ENCODE data around the gene SNRNP25. TPM values are rescaled to one million over a fixed set of nuclear protein-coding genes. Genes with fewer than 3 reads are reported as not detected.
"Not testable (repeated sequence)": the region's sequence is repeated elsewhere in the genome, so short reads cannot be mapped to it uniquely, and the experiment has no call there.

Gene SNRNP25
- 77.5 and 83.1 TPM in 2 replicates for total RNA-seq

DNA sequence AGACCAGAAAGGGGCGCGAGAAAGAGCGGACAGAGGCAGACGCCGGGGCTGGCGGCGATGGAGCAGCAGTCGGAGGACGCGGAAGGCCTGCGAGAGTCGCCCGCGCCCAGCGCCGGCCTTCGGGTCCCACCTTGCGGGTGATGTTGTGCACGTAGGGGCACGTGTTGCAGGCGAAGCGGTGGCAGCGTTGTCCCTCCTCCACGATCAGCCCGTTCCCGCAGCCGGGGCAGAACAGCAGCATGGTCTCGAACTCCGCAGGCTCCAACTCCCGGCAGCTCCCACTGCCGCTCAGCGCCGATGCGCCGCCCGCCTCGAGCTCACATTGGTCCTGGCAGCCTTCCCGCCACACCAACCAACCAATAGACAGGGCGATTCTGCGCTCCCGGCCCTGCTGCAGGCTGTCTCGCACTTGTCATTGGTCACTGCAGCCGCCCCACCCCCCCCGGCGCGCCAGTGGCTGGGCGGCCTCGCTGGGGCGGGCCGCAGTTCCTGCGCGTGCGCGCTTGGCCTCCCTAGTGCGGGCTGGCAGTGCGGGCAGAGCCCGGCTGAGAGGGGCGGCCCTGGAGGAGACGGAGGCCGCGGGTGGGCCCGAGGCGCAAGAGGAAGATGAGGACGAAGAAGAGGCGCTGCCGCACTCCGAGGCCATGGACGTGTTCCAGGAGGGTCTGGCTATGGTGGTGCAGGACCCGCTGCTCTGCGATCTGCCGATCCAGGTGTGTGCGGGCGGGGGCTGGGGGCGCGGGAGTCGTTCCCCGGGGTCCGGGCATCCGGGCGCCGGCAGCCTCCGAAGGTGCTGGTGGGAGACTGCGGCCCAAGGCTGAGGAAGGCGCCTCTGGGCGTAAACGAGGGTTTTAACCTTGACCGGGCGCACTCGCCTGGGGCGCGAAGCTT is at the start of gene SNRNP25, which contains the start of gene POLR3K:
SNRNP25 (plus strand) TSS at position 483 of the 891 bp plus-strand sequence; CDS start at position 672, 189 bp downstream.
POLR3K (minus strand) TSS at position 263 of the 891 bp plus-strand sequence; CDS start at position 241, 22 bp downstream.
- H3K4me1 Mint-ChIP-seq (ENCODE audit: low read depth), result peaks cover 20% of the 10 kb centered on the region
- peak within 1 kb of the TSS; percentile 97 for H3K4me3 Mint-ChIP-seq (ENCODE audit: low read depth)
- DNase-seq (ENCODE audit: low spot score), result peak; percentile 96
- no peaks in the 10 kb centered on the region for H3K9me3 Mint-ChIP-seq
- peaks cover 43% of the 10 kb centered on the region for H3K36me3 Mint-ChIP-seq (ENCODE audit: low read depth)
- intact Hi-C loops (cut with micrococcal nuclease), result loop anchor here (1.0 to 2.0 kb wide), 2 partner anchors 12 to 25 kb away; partner anchors contain the start of gene MPG
- peak within 1 kb of the TSS; percentile 85 for H3K27ac Mint-ChIP-seq
- no peaks in the 10 kb centered on the region for H3K27me3 Mint-ChIP-seq (ENCODE audit: low read depth)

DNA sequence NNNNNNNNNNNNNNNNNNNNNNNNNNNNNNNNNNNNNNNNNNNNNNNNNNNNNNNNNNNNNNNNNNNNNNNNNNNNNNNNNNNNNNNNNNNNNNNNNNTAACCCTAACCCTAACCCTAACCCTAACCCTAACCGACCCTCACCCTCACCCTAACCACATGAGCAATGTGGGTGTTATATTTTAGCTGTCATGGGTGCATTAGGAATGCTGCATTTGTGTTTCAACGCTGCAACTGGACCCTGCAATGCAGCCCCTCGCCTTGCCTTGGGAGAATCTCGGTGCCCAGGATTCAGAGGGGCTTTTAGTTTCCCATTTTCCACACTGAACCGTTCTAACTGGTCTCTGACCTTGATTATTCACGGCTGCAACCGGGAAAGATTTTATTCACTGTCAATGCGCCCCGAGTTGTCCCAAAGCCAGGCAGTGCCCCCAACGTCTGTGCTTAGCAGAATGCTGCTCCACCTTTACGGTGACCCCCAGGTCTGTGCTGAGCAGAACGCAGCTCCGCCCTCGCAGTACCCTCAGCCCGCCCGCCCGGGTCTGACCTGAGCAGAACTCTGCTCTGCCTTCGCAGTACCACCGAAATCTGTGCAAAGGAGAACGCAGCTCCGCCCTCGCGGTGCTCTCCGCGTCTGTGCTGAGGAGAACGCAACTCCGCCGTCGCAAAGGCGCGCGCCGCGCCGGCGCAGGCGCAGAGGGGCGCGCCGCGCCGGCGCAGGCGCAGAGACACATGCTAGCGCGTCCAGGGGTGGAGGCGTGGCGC is 43.5 kb upstream of the SNRNP25 start:
- no peaks in the 10 kb centered on the region for H3K36me3 Mint-ChIP-seq (ENCODE audit: low read depth)
- H3K27ac Mint-ChIP-seq, result no peak overlapping the region
- no peaks in the 10 kb centered on the region for H3K4me1 Mint-ChIP-seq (ENCODE audit: low read depth)
- no peaks in the 10 kb centered on the region for H3K9me3 Mint-ChIP-seq
- peak overlapping the region; percentile 26 for H3K4me3 Mint-ChIP-seq (ENCODE audit: low read depth)
- intact Hi-C loops (cut with micrococcal nuclease), result no loop called here
- no peak for DNase-seq (ENCODE audit: low spot score)
- no peaks in the 10 kb centered on the region for H3K27me3 Mint-ChIP-seq (ENCODE audit: low read depth)

DNA sequence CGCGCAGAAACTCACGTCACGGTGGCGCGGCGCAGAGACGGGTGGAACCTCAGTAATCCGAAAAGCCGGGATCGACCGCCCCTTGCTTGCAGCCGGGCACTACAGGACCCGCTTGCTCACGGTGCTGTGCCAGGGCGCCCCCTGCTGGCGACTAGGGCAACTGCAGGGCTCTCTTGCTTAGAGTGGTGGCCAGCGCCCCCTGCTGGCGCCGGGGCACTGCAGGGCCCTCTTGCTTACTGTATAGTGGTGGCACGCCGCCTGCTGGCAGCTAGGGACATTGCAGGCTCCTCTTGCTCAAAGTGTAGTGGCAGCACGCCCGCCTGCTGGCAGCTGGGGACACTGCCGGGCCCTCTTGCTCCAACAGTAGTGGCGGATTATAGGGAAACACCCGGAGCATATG is 42.9 kb upstream of the SNRNP25 start:
- DNase-seq (ENCODE audit: low spot score), result peak; percentile 87
- H3K36me3 Mint-ChIP-seq (ENCODE audit: low read depth); H3K4me3 Mint-ChIP-seq (ENCODE audit: low read depth); H3K9me3 Mint-ChIP-seq; intact Hi-C loops (cut with micrococcal nuclease); H3K4me1 Mint-ChIP-seq (ENCODE audit: low read depth); H3K27me3 Mint-ChIP-seq (ENCODE audit: low read depth); H3K27ac Mint-ChIP-seq: not testable (repeated sequence)

DNA sequence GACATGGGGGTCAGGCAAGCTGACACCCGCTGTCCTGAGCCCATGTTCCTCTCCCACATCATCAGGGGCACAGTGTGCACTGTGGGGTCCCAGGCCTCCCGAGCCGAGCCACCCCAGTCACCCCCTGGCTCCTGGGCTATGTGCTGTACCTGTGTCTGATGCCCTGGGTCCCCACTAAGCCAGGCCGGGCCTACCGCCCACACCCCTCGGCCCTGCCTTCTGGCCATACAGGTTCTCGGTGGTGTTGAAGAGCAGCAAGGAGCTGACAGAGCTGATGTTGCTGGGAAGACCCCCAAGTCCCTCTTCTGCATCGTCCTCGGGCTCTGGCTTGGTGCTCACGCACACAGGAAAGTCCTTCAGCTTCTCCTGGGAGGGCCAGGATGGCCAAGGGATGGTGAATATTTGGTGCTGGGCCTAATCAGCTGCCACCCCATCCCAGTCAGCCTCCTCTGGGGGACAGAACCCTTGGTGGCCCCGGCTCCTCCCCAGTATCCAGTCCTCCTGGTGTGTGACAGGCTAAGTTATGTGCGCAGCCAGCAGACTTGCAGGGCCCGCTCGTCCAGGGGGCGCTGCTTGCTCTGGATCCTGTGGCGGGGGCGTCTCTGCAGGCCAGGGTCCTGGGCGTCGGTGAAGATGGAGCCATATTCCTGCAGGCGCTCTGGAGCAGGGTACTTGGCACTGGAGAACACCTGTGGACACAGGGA is 36.4 kb upstream of the SNRNP25 start:
- H3K27me3 Mint-ChIP-seq (ENCODE audit: low read depth); H3K9me3 Mint-ChIP-seq; H3K27ac Mint-ChIP-seq; H3K36me3 Mint-ChIP-seq (ENCODE audit: low read depth); H3K4me1 Mint-ChIP-seq (ENCODE audit: low read depth); H3K4me3 Mint-ChIP-seq (ENCODE audit: low read depth); DNase-seq (ENCODE audit: low spot score); intact Hi-C loops (cut with micrococcal nuclease): not testable (repeated sequence)

DNA sequence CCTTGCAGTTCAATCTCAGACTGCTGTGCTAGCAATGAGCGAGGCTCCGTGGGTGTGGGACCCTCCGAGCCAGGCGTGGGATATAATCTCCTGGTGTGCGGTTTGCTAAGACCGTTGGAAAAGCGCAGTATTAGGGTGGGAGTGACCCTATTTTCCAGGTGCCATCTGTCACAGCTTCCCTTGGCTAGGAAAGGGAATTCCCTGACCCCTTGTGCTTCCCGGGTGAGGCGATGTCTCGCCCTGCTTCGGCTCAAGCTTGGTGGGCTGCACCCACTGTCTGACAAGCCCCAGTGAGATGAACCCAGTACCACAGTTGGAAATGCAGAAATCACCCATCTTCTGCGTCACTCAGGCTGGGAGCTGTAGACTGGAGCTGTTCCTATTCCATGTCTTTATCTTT is 32.7 kb upstream of the SNRNP25 start:
- H3K36me3 Mint-ChIP-seq (ENCODE audit: low read depth); H3K27ac Mint-ChIP-seq; intact Hi-C loops (cut with micrococcal nuclease); H3K9me3 Mint-ChIP-seq; H3K4me3 Mint-ChIP-seq (ENCODE audit: low read depth); H3K4me1 Mint-ChIP-seq (ENCODE audit: low read depth); H3K27me3 Mint-ChIP-seq (ENCODE audit: low read depth); DNase-seq (ENCODE audit: low spot score): not testable (repeated sequence)

DNA sequence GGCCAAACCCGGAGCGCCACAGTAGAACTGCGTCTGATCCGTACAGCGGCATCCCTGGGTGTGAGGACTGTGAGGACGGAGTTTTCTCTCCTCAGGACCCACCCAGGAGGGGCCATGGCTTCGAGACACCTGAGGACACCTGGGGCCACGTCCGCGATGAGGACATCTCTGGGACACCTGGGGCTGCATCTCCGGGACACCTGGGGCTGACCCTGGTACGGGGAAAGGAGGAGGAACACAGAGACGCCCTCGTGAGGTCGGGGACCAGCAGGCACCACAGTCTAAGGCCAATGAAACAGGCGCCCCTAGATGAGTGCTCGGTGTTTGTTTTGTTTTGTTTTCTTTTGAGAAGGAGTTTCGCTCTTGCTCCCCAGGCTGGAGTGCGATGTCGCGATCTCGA is 29.5 kb upstream of the SNRNP25 start:
- H3K27ac Mint-ChIP-seq; H3K36me3 Mint-ChIP-seq (ENCODE audit: low read depth); intact Hi-C loops (cut with micrococcal nuclease); H3K4me3 Mint-ChIP-seq (ENCODE audit: low read depth); DNase-seq (ENCODE audit: low spot score); H3K27me3 Mint-ChIP-seq (ENCODE audit: low read depth); H3K4me1 Mint-ChIP-seq (ENCODE audit: low read depth); H3K9me3 Mint-ChIP-seq: not testable (repeated sequence)

DNA sequence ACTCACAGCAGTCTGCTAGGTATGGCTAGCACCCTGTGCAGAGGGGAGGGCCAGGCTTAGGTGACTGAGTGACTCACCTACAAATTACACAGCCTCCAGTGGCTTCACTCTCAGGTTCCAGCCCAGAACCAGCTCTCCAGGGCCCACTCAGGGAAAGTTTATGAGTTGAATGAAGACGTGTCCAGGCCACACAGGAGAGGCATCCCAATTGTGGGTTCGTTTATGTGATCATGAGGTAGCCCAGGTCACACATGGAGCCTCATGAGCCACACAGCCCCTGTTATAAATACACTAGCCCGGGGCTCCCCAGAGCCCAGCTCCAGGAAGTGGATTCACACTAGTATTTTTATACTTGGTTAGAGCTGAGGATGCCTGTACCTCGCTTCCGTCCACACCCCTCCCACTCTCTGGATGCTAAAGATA is 27.7 kb upstream of the SNRNP25 start:
- H3K27ac Mint-ChIP-seq; DNase-seq (ENCODE audit: low spot score); H3K27me3 Mint-ChIP-seq (ENCODE audit: low read depth); H3K9me3 Mint-ChIP-seq; H3K36me3 Mint-ChIP-seq (ENCODE audit: low read depth); H3K4me1 Mint-ChIP-seq (ENCODE audit: low read depth); H3K4me3 Mint-ChIP-seq (ENCODE audit: low read depth); intact Hi-C loops (cut with micrococcal nuclease): not testable (repeated sequence)

DNA sequence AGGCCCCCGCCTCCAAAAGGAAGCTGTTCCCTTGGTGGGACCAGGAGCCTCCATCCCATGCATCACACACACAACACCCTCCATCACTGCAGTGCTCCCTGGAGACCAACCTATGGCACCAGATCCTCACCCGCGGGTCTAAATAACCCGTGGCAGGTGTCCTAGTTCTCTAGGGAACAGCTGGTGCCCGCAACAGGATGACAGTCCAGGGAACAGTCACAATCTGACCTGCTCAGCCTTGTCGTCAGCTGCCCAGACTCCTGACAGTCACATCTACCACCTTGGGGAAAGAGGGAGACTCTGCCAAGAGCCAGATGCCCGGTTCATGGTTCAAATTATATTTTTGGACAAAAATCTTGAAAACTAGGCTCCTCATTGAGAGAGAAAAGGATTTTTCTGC is 23.0 kb upstream of the SNRNP25 start:
- intact Hi-C loops (cut with micrococcal nuclease); H3K4me3 Mint-ChIP-seq (ENCODE audit: low read depth); H3K27ac Mint-ChIP-seq; DNase-seq (ENCODE audit: low spot score); H3K4me1 Mint-ChIP-seq (ENCODE audit: low read depth); H3K36me3 Mint-ChIP-seq (ENCODE audit: low read depth); H3K9me3 Mint-ChIP-seq; H3K27me3 Mint-ChIP-seq (ENCODE audit: low read depth): not testable (repeated sequence)

DNA sequence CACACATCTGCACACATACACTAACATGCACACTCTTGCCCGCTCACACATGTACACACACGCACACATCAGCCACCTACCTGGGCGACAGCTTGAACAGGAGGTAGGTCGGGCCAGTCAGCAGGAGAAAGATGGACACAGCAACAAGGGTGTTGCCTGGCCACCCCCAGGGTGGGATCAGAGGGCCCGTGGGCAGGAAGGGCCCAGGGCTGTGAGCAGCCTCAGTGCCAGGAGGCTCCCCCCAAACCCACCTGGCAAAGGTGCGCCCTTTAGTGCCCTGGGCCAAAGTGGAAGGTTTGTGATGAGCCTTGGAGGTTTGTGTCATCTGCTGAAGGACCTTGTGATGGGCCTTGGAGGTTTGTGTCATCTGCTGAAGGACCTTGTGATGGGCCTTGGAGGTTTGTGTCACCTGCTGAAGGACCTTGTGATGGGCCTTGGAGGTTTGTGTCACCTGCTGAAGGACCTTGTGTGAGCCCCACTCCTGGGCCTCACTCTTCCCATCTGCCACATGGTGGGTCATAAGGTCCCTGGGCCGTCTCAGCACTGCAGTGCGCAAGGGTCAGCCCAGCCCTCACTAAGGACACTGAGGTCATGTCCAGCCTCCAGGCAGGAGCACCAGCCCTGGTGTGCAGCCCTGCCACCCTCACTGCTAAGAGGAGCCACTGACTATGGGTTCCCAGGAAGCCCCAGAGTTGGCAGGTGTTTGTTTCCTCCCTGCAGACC is 20.3 kb upstream of the SNRNP25 start:
- H3K4me3 Mint-ChIP-seq (ENCODE audit: low read depth); H3K4me1 Mint-ChIP-seq (ENCODE audit: low read depth); H3K9me3 Mint-ChIP-seq; intact Hi-C loops (cut with micrococcal nuclease); H3K27ac Mint-ChIP-seq; DNase-seq (ENCODE audit: low spot score); H3K27me3 Mint-ChIP-seq (ENCODE audit: low read depth): not testable (repeated sequence)
- H3K36me3 Mint-ChIP-seq (ENCODE audit: low read depth), result peaks cover 15% of the 10 kb centered on the region

DNA sequence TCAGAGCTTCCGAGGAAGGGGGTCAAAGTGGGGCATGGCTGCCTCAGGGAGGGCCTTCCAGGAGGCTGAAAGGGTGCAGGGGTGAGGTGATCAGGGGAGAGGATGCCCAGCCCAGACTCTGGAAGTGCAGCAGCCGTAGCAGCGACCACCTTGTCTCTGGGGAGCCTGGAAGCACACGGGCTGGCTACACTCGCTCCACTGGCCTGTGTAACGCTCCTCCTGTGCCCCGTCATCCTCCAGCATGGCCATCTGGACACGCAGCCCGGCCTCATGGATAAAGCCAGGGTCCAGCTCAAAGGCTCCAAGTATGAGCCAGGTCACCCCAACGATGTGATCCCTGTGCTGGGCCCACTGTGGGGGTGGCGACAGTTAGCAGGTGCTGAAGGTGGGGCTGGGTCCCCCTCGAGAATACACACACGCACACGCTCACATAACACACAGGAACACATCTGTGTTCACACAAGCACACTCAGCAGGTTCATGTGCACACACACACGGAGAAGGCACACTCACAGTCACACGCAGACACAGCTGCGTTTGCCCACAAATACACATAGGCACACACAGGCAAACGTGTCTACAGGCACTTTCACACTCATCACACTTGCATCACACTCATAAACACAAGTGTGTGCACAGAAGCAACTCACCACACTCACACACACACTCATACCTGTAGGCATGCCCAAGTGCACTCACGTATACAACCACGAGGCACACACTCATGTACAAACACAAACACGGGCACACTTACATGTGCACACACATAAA is 19.6 kb upstream of the SNRNP25 start:
- intact Hi-C loops (cut with micrococcal nuclease), result no loop called here
- Mint-ChIP-seq H3K4me1 (ENCODE audit: low read depth) (peaks cover 6% of the 10 kb centered on the region), H3K4me3 (ENCODE audit: low read depth) (no peak overlapping the region)

DNA sequence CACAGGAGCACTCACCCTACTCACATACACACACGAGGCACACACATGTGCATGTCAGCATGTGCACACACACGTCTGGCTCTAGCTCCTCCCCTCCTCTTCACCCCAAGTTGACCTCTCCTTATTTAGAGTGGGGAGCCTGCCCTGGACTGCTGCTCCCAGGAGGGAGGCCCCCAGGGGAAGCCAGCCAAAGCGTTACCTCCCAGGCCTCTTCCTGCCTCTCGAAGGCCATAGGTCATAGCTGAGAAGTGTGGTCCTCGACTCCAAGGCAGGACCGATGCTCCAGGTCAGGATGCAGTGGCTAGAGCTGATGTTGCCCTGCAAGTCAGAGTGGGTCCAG is 19.0 kb upstream of the SNRNP25 start:
- Mint-ChIP-seq H3K4me3 (ENCODE audit: low read depth) (no peak overlapping the region), H3K27ac (no peak overlapping the region), H3K4me1 (ENCODE audit: low read depth) (peaks cover 11% of the 10 kb centered on the region), H3K36me3 (ENCODE audit: low read depth) (peaks cover 19% of the 10 kb centered on the region), H3K9me3 (no peaks in the 10 kb centered on the region), H3K27me3 (ENCODE audit: low read depth) (no peaks in the 10 kb centered on the region)
- no peak for DNase-seq (ENCODE audit: low spot score)
- intact Hi-C loops (cut with micrococcal nuclease), result no loop called here

More for the DNA sequence above, 19.6 kb upstream of the SNRNP25 start:
- no peak overlapping the region for H3K27ac Mint-ChIP-seq
- H3K9me3 Mint-ChIP-seq, result no peaks in the 10 kb centered on the region
- no peaks in the 10 kb centered on the region for H3K27me3 Mint-ChIP-seq (ENCODE audit: low read depth)
- H3K36me3 Mint-ChIP-seq (ENCODE audit: low read depth), result peaks cover 15% of the 10 kb centered on the region
- DNase-seq (ENCODE audit: low spot score), result no peak

Measured in activated T-helper 2 cell treated with anti-CD3 and anti-CD28 coated beads, Interferon-gamma antibody, Interleukin-2, Interleukin-4, amounts not matched to agents 10 μg/mL and 5 μg/mL and 100 μg/mL, durations not matched to agents 14 hours and 24 hours and 36 hours (primary cell).